Spleen (tissue), 7 donors: ENCODE results near the gene FLNB.

Experiments
- CTCF ChIP-seq, 11 experiments: fragments of 200-600 bp in 7 of 11; fragments of 450-650 bp in 4 of 11; sonication (generic) in 4 of 11; IDR thresholded peaks in 8 of 11; conservative IDR thresholded peaks in 3 of 11; 1 replicate in 7 of 11; 2 replicates in 4 of 11; pipeline versions ENCODE4 v1.4.0 to v1.8.0; 2016 to 2021; ENCODE audit warnings: antibody characterized with exemption in 11 of 11, inconsistent platforms in 4 of 11, mild to moderate bottlenecking in 1 of 11
- POLR2AphosphoS5 ChIP-seq, 3 donors: sonication (generic); formaldehyde crosslinking; IDR thresholded peaks; one replicate each; pipeline ENCODE4 v1.5.1; 2017; ENCODE audit warnings: antibody characterized with exemption in 3 of 3
- donor health status: DM: no; HTN: no; CAD: no; lungs with moderate emphysema.
- donor health status: DM: no; HTN: no; CAD: no.
- donor health status: DM: no; HTN: no; CAD: no.

- TF ChIP-seq CTCF (IDR thresholded peaks at IDR 0.05 in 8 of 11, conservative IDR thresholded peaks at IDR 0.05 in 3 of 11) = no peak
- TF ChIP-seq POLR2AphosphoS5 (IDR thresholded peaks at IDR 0.05) = no peak
Measured at GRCh38 chr3:58157700-58158099, 149.5 kb downstream of the FLNB start.
